Measurements from ENCODE around the gene NCOR2.

DNA sequence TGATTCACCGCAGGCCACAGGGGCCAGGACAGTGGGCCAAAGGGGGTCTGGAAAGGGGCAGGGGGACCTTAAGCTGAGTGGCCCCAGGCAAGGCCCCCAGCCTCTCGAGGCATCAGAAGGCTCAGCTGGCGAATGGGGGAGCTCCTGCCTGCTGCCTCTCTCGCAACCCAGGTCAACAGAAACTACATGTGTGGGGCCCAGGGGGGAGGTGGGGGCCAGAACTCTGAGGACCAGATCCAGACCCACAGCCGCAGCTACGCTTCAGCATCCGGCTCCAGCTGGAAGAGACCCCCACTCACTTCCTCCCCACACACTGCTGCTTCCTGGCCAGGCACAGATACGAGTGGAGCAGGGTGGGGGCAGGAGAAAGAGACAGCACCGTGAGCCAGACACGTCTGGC is 46.5 kb downstream of the NCOR2 start:
- no peak for TF ChIP-seq BHLHE40 (IDR thresholded peaks at IDR 0.05; ENCODE audit: borderline replicate concordance)
- no peak for TF ChIP-seq TARDBP (IDR thresholded peaks at IDR 0.05)
- TF ChIP-seq SP1 (IDR thresholded peaks at IDR 0.05): no peak
- no peak for TF ChIP-seq SUZ12 (IDR thresholded peaks at IDR 0.05)
